Activated CD4-positive, alpha-beta T cell treated with anti-CD3 and anti-CD28 coated beads, Interleukin-2, Interleukin-4, amounts not matched to agents 100 ng/mL and 50 ng/mL, durations not matched to agents 16 hours and 8 hours (primary cell): ENCODE measurements around the gene NCKAP5.

Experiments used
- DNase-seq: peaks from one replicate; pipeline ENCODE4 v3.0.0-alpha.2; 2020; ENCODE audit warnings: low spot score

The NCKAP5 gene

GRCh38 chr2:133458280-133458679 lies 110.0 kb downstream of the NCKAP5 start:
- DNase-seq, result no peak

- DNase-seq, result no peak
These were observed 110.4 kb downstream of the NCKAP5 start for GRCh38 chr2:133457861-133458260.

- DNase-seq, result no peak
These were observed 111.3 kb downstream of the NCKAP5 start for GRCh38 chr2:133456971-133457370.

- DNase-seq, result no peak
These were observed 112.1 kb downstream of the NCKAP5 start for GRCh38 chr2:133456156-133456555.

GRCh38 chr2:133453032-133453431 lies 115.2 kb downstream of the NCKAP5 start:
- DNase-seq, result no peak

GRCh38 chr2:133452583-133452982 lies 115.7 kb downstream of the NCKAP5 start:
- DNase-seq, result no peak

- no peak for DNase-seq
These were observed 116.1 kb downstream of the NCKAP5 start for GRCh38 chr2:133452146-133452545.

- no peak for DNase-seq
These were observed 120.1 kb downstream of the NCKAP5 start for GRCh38 chr2:133448195-133448594.

GRCh38 chr2:133447303-133447702 lies 121.0 kb downstream of the NCKAP5 start:
- DNase-seq, result no peak

- DNase-seq, result no peak
These were observed 123.8 kb downstream of the NCKAP5 start for GRCh38 chr2:133444465-133444864.

- no peak for DNase-seq
These were observed 125.9 kb downstream of the NCKAP5 start for GRCh38 chr2:133442393-133442792.

GRCh38 chr2:133439565-133439920 lies 128.7 kb downstream of the NCKAP5 start:
- no peak for DNase-seq

GRCh38 chr2:133438848-133439564 lies 129.3 kb downstream of the NCKAP5 start:
- DNase-seq, result no peak

GRCh38 chr2:133438026-133438425 lies 130.2 kb downstream of the NCKAP5 start:
- no peak for DNase-seq

GRCh38 chr2:133437492-133437891 lies 130.8 kb downstream of the NCKAP5 start:
- no peak for DNase-seq

- DNase-seq, result no peak
These were observed 133.1 kb downstream of the NCKAP5 start for GRCh38 chr2:133434959-133435668.

- DNase-seq, result no peak
These were observed 134.5 kb downstream of the NCKAP5 start for GRCh38 chr2:133433455-133434451.

GRCh38 chr2:133432778-133433177 lies 135.5 kb downstream of the NCKAP5 start:
- no peak for DNase-seq

- DNase-seq, result no peak
These were observed 137.0 kb downstream of the NCKAP5 start for GRCh38 chr2:133431289-133431688.

GRCh38 chr2:133426791-133427190 lies 141.5 kb downstream of the NCKAP5 start:
- no peak for DNase-seq

- no peak for DNase-seq
These were observed 142.7 kb downstream of the NCKAP5 start for GRCh38 chr2:133425612-133426011.

- no peak for DNase-seq
These were observed 143.4 kb downstream of the NCKAP5 start for GRCh38 chr2:133424876-133425275.
